ENCODE results near the gene OXER1. TPM values are rescaled to one million over a fixed set of nuclear protein-coding genes. Genes with fewer than 3 reads are reported as not detected.

The OXER1 gene
- total and polyA plus RNA-seq, 12 donors: 0.16 to 11.2 (median 1.5) TPM; not detected in 1

DNA sequence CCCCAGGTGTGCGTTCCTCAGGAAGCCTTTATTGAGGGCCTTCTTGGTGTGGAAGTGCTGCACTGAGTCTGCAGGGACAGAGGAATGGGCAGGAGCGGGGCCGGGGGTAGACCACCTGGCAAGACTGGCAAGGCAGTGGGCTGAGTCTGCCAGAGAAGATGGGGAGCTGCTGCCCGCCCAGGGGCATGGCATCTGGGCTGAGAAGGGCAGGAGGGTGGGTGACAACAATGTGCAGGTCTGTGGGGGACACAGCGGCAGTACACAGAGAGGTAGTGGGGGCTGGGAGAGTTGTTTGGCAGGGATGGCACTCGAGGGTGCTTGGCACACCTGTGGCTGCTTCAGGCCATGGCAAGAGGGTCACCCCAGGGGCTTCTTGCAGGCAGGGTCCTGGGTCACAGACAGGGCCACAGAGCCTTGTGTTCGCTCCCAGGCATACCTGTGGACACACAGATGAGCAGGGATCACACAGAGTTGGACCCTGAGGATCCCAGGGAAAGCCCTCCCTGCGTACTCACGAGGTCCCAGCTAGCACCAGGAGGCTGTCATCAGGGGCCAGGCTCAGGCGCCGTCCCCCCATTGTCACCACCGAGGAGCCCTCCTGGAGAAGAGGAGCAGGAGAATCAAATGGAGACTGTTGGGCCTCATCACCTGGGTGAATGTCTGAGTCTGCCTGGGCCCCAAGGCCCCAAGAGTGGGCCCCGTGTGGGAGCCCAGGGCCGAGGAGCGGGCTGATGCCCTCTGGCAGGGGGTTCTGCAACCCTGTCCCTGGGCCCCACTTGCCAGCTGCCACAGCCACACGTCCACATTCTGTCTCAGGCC lies 3.4 kb upstream of the OXER1 start:
- DNase-seq: peak in 1 of 7 donors; percentile 42
- Histone ChIP-seq H3K27ac (no peak overlapping the region), H3K36me3 (replicated peaks in 1 of 2) (no peaks in the 10 kb centered on the region), H3K9me3 (replicated peaks in 1 of 3) (no peaks in the 10 kb centered on the region), H3K27me3 (no peaks in the 10 kb centered on the region), H3K4me3 (no peak overlapping the region), H3K4me1 (replicated peaks in 1 of 2) (no peaks in the 10 kb centered on the region)
- intact Hi-C loops (cut with DNase I): no loop called here
- TF ChIP-seq POLR2A (IDR thresholded peaks at IDR 0.05): no peak
- TF ChIP-seq, protein P1, sequence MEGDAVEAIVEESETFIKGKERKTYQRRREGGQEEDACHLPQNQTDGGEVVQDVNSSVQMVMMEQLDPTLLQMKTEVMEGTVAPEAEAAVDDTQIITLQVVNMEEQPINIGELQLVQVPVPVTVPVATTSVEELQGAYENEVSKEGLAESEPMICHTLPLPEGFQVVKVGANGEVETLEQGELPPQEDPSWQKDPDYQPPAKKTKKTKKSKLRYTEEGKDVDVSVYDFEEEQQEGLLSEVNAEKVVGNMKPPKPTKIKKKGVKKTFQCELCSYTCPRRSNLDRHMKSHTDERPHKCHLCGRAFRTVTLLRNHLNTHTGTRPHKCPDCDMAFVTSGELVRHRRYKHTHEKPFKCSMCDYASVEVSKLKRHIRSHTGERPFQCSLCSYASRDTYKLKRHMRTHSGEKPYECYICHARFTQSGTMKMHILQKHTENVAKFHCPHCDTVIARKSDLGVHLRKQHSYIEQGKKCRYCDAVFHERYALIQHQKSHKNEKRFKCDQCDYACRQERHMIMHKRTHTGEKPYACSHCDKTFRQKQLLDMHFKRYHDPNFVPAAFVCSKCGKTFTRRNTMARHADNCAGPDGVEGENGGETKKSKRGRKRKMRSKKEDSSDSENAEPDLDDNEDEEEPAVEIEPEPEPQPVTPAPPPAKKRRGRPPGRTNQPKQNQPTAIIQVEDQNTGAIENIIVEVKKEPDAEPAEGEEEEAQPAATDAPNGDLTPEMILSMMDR (IDR thresholded peaks at IDR 0.05): no peak
- 90 to 93% (median 92%) methylated on average over 8 to 16 of the region's 16 CpGs for WGBS, 4 donors

DNA sequence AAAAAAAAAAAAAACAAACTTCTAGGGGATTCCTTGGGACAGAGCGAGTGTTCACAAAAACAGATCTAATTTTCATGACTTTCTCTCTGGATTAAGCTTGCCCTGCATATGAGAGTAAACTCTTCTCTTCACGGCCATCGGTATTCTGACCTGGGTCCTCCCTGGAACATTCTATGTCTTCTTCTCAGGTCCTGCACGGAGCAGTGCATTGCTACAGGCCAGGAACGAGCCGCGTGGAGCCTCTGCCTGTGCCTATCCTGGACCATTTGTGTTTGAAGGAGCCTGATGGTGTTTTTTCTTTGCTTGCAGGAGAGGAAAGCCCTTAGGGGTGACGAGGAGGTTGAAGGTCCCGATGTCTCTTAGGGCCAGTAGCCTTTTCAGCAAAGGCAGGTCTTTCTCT lies 1.8 kb upstream of the OXER1 start:
- WGBS, 4 donors: 94 to 98% (median 96%) methylated on average over 9 of the region's 9 CpGs
- H3K27ac ChIP-seq: no peak overlapping the region
- no peaks in the 10 kb centered on the region for H3K9me3 ChIP-seq (replicated peaks in 1 of 3)
- no peaks in the 10 kb centered on the region for H3K27me3 ChIP-seq
- intact Hi-C loops (cut with DNase I): no loop called here
- no peak overlapping the region for H3K4me3 ChIP-seq
- no peaks in the 10 kb centered on the region for H3K36me3 ChIP-seq (replicated peaks in 1 of 2)
- H3K4me1 ChIP-seq (replicated peaks in 1 of 2): no peaks in the 10 kb centered on the region
- peak in 1 of 7 donors; percentile 43 for DNase-seq
- TF ChIP-seq, protein P1 (IDR thresholded peaks at IDR 0.05): no peak
- TF ChIP-seq POLR2A (IDR thresholded peaks at IDR 0.05): no peak

DNA sequence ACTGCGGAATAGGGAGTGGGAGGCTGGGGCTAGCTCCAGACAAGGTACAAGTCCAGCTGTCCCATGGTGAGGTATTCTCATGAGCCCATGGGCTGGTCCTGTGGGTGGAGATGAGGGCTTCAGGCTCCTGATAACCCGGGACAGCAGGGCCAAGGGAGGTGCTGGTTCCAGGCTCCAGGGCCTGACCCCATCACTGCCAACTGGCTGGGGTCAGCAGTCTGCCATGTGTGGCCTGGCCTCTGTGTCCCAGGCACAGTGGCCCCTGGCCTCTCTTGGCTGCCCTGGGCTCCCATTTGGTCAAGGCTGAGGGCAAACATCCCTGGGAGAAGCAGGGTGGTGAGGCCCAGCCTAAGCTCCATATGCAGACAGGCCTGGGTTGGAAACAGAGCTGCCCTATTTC lies 966 bp upstream of the OXER1 start:
- peak in 1 of 7 donors; percentile 31 for DNase-seq
- no peak overlapping the region for H3K27ac ChIP-seq
- no peak overlapping the region for H3K4me3 ChIP-seq
- 90 to 96% methylated on average over 2 of the region's 2 CpGs; no CpG with 5 or more reads in 2 of the 4 donors for WGBS, 4 donors
- intact Hi-C loops (cut with DNase I): no loop called here
- no peaks in the 10 kb centered on the region for H3K4me1 ChIP-seq (replicated peaks in 1 of 2)
- TF ChIP-seq POLR2A (IDR thresholded peaks at IDR 0.05): no peak
- TF ChIP-seq, protein P1 (IDR thresholded peaks at IDR 0.05): no peak
- H3K9me3 ChIP-seq (replicated peaks in 1 of 3): no peaks in the 10 kb centered on the region
- H3K27me3 ChIP-seq: no peaks in the 10 kb centered on the region
- no peaks in the 10 kb centered on the region for H3K36me3 ChIP-seq (replicated peaks in 1 of 2)

DNA sequence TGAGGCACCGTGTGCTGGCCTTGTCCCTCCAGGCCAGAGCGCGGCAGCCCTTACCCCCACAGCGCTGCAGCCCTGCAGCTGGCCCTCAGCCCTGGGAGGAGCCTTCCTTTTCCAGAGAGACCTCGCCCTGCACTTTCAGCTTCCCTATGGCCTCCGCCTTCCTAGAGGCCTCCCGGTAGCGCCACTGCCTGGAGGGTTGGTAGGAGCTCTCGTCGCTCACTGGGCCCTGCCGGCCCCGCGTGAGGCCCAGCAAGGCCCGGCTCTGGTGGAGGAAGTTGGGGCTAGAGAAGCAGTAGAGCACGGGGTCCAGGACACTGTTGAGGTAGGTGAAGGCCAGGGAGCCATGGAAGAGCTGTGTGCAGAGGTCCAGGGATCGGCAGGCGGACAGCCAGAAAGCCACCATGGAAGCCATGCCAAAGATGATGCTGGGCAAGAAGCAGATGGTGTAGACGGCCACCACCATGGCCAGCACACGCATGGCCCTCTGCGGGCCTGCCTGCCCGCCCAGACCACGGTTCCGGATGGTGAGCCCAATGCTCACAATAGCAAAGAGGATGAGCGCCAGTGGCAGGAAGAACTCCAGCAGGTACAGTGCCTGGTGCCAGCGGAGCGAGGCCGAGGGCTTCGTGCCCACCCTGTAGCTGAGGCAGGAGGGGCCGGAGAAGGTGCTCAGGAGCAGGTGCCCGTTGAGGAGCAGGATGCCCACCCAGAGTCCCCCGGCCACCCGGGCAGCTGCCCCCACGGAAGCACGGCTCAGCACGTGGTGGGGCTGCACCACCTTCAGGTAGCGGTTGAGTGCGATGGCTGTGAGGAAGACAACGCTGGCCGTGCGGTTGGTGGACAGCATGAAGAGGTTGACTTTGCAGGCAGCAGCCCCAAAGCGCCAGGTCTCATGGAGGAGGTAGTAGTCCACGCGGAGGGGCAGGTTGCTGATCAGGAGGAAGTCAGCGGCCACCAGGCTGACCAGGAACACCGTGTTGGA lies 821 bp downstream of the OXER1 start:
- no peaks in the 10 kb centered on the region for H3K9me3 ChIP-seq (replicated peaks in 1 of 3)
- H3K4me3 ChIP-seq: no peak overlapping the region
- H3K27ac ChIP-seq: no peak overlapping the region
- intact Hi-C loops (cut with DNase I): no loop called here
- 94 to 96% (median 95%) methylated on average over 31 to 45 of the region's 45 CpGs for WGBS, 4 donors
- DNase-seq: no peak
- TF ChIP-seq, protein P1 (IDR thresholded peaks at IDR 0.05): no peak
- TF ChIP-seq POLR2A (IDR thresholded peaks at IDR 0.05): no peak
- no peaks in the 10 kb centered on the region for H3K4me1 ChIP-seq (replicated peaks in 1 of 2)
- no peaks in the 10 kb centered on the region for H3K36me3 ChIP-seq (replicated peaks in 1 of 2)
- H3K27me3 ChIP-seq: no peaks in the 10 kb centered on the region
